ENCODE results near the gene RBM15B.
A peak's percentile ranks its signal among the peaks of the same experiment; 100 is the strongest.

RBM15B gene, protein sequence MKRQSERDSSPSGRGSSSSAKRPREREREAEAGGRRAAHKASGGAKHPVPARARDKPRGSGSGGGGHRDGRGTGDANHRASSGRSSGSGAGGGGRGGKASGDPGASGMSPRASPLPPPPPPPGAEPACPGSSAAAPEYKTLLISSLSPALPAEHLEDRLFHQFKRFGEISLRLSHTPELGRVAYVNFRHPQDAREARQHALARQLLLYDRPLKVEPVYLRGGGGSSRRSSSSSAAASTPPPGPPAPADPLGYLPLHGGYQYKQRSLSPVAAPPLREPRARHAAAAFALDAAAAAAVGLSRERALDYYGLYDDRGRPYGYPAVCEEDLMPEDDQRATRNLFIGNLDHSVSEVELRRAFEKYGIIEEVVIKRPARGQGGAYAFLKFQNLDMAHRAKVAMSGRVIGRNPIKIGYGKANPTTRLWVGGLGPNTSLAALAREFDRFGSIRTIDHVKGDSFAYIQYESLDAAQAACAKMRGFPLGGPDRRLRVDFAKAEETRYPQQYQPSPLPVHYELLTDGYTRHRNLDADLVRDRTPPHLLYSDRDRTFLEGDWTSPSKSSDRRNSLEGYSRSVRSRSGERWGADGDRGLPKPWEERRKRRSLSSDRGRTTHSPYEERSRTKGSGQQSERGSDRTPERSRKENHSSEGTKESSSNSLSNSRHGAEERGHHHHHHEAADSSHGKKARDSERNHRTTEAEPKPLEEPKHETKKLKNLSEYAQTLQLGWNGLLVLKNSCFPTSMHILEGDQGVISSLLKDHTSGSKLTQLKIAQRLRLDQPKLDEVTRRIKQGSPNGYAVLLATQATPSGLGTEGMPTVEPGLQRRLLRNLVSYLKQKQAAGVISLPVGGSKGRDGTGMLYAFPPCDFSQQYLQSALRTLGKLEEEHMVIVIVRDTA

DNA sequence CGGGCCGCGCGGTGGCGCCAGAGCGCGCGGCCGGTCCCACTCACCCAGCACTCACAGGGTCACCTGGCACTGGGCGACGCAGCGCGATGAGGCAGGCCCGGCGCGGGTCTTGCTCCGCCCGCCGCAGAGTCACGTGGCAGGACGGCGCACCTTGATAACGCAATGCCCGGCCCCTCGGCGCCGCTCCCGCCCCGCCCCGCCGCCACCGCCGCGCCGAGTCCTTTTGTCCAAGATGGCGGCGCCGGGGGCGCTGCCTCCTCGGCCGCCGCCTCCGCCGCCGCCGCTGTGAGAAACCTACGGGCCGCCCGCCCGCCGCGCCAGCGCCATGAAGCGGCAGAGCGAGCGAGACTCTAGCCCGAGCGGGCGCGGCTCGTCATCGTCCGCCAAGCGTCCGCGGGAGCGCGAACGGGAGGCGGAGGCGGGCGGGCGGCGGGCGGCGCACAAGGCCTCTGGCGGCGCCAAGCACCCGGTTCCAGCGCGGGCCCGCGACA is at the start of gene RBM15B:
Gene RBM15B, plus strand, starts transcription at position 211 of the 491 bp plus-strand sequence. Its CDS starts 115 bp downstream, at position 326.
- peak within 1 kb of the TSS; percentile 72 for H3K4me3 ChIP-seq (ENCODE audit: low read depth, low read length)
- TF ChIP-seq, protein P1, sequence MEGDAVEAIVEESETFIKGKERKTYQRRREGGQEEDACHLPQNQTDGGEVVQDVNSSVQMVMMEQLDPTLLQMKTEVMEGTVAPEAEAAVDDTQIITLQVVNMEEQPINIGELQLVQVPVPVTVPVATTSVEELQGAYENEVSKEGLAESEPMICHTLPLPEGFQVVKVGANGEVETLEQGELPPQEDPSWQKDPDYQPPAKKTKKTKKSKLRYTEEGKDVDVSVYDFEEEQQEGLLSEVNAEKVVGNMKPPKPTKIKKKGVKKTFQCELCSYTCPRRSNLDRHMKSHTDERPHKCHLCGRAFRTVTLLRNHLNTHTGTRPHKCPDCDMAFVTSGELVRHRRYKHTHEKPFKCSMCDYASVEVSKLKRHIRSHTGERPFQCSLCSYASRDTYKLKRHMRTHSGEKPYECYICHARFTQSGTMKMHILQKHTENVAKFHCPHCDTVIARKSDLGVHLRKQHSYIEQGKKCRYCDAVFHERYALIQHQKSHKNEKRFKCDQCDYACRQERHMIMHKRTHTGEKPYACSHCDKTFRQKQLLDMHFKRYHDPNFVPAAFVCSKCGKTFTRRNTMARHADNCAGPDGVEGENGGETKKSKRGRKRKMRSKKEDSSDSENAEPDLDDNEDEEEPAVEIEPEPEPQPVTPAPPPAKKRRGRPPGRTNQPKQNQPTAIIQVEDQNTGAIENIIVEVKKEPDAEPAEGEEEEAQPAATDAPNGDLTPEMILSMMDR (IDR thresholded peaks at IDR 0.05; ENCODE audit: low read depth, low read length): no peak

DNA sequence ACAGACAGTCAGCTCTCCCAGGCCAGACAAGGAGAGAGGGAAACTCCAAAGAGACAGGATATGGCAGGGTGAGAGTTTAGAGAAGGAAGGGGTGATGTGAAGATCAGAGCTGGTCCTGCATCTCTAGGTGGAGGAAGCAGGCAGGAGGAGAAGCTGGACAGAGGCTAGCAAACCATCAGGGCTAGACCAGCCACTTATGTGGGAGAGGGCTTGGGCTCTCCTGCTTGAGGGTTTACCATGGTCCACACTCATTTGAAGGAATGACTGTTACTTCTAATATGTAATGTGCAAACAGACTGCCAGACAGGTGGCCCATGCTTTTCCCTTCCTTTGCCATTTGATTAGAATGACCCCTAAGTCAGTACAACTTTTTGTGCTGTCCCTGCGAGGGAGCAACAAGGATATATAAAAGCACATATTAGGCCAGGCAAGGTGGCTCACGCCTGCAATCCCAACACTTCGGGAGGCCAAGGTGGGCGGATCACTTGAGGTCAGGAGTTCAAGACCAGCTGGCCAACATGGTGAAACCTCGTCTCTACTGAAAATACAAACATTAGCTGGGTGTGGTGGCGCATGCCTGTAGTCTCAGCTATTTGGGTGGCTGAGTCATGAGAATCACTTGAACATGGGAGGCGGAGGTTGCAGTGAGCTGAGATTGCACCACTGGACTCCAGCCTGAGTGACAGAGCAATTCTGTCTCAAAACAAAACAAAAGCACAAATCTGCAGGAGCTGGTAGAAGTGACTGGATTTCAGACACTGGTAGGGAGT is 47.0 kb upstream of the RBM15B start:
- H3K4me3 ChIP-seq (ENCODE audit: low read depth, low read length): no peak overlapping the region
- TF ChIP-seq, protein P1 (IDR thresholded peaks at IDR 0.05; ENCODE audit: low read depth, low read length): no peak

DNA sequence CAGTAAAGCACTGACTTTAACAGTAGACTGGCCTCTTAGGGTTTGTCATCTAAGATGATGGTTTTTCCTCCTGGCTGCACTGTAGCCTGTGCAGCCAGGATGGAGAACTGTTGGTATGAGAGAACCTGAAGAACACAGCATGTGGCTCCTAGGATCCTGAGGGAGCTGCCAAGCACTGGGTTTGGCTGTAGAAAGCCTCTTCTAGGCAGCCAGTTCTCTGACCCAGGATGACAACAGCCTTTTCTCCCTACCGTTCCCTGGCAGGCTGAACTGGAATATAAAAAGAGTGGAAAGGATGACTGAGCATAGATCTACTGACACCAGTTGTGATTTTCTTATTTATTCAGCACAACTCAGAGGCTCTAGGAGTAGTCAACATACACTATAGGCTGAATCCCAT is 40.3 kb upstream of the RBM15B start:
- H3K4me3 ChIP-seq (ENCODE audit: low read depth, low read length): no peak overlapping the region
- TF ChIP-seq, protein P1 (IDR thresholded peaks at IDR 0.05; ENCODE audit: low read depth, low read length): no peak

DNA sequence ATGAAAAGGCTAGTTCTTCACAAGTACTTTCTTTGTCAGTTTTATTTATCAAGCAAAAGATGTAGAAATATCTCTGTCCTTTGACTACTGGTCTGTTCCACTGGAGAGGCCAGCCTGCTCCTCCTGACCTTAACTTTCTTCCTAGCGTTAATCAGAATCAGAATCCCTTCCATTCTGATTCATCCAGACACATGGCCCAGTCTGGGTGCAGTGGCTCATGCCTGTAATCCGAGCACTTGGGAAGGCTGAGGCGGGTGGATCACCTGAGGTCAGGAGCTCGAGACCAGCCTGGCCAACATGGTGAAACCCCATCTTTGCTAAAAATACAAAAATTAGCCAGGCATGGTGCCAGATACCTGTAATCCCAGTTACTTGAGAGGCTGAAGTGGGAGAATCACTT is 38.0 kb upstream of the RBM15B start:
- TF ChIP-seq, protein P1 (IDR thresholded peaks at IDR 0.05; ENCODE audit: low read depth, low read length): no peak

DNA sequence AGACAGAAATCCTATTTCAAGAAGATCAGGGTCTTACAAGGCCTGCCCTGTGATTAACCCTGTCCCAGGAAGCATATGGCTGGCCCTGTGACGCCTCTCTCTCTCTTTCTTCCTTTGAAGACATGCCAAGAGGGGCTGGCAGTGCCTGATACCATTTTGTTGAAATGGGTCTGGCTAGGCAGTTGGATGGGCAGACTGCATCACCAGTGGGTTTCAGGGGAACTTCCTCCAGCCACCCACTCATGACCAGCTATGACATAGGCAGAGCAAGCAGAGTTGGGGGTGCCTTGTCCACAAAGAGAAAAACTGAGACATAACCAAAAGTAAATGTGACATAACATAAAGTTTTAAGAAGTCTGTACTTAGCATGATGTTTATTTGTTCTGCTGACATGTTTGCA is 37.4 kb upstream of the RBM15B start:
- no peak overlapping the region for H3K4me3 ChIP-seq (ENCODE audit: low read depth, low read length)
- TF ChIP-seq, protein P1 (IDR thresholded peaks at IDR 0.05; ENCODE audit: low read depth, low read length): no peak

More for the DNA sequence above, 38.0 kb upstream of the RBM15B start:
- no peak overlapping the region for H3K4me3 ChIP-seq (ENCODE audit: low read depth, low read length)

DNA sequence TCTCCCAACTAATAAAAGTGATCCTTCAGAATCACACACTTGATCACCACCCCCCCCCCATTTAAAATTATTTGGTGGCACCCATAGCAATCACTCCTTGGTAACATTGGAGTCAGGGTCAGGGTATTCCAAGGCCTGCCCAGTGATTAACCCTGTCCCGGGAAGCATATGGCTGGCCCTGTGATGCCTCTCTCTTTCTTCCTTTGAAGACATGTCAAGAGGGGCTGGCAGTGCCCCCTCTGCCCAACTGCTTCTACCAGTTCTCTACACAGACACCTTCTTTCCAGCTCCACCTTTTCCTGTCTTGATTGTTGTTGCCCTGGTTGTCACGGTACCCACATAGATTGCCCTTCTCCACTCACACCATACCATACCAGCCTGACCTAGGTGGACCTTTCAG is 36.9 kb upstream of the RBM15B start:
- TF ChIP-seq, protein P1 (IDR thresholded peaks at IDR 0.05; ENCODE audit: low read depth, low read length): no peak
- no peak overlapping the region for H3K4me3 ChIP-seq (ENCODE audit: low read depth, low read length)

All from WI38 (cell line).